Neural cell (in vitro differentiated cells): Measurements from ENCODE around the gene OTOG. TPM values are rescaled to one million over a fixed set of nuclear protein-coding genes. Genes with fewer than 3 reads are reported as not detected.

ENCODE experiments used
- H2AFZ ChIP-seq: fragments of 200-600, 300-800 bp; sonication (generic), shearing (Covaris generic); 2 replicates; pipeline ENCODE4 v1.6.0; 2014; ENCODE audit warnings: low read depth, mild to moderate bottlenecking, antibody characterized with exemption, low read length, moderate library complexity
- H3F3A ChIP-seq: fragments of 200-600 bp; shearing (Covaris generic); 2 replicates; pipeline ENCODE4 v1.6.1; 2016; ENCODE audit warnings: mild to moderate bottlenecking, moderate library complexity, mixed read lengths, antibody characterized with exemption, low read length; ENCODE audit not compliant: insufficient read depth, poor library complexity, severe bottlenecking
- H3K27ac ChIP-seq: fragments of 200-600, 300-800 bp; sonication (generic), shearing (Covaris generic); 2 replicates; pipeline ENCODE4 v1.5.1; 2014; ENCODE audit warnings: mild to moderate bottlenecking, low read length, moderate library complexity
- H3K27me3 ChIP-seq: fragments of 300-800, 200-600 bp; sonication (generic), shearing (Covaris generic); 2 replicates; pipeline ENCODE4 v1.6.0; 2014; ENCODE audit warnings: mild to moderate bottlenecking, low read depth, low read length, moderate library complexity; ENCODE audit not compliant: insufficient read depth
- H3K36me3 ChIP-seq: fragments of 300-800, 200-600 bp; sonication (generic), shearing (Covaris generic); 2 replicates; pipeline ENCODE4 v1.5.1; 2014; ENCODE audit warnings: mild to moderate bottlenecking, antibody characterized with exemption, low read length, moderate library complexity; ENCODE audit not compliant: insufficient read depth
- H3K4me2 ChIP-seq: fragments of 300-800, 200-600 bp; sonication (generic), shearing (Covaris generic); 2 replicates; pipeline ENCODE4 v1.6.0; 2014; ENCODE audit warnings: mild to moderate bottlenecking, low read length
- H3K4me3 ChIP-seq: fragments of 300-800, 200-600 bp; sonication (generic), shearing (Covaris generic); 2 replicates; pipeline ENCODE4 v1.5.1; 2014; ENCODE audit warnings: mild to moderate bottlenecking, low read length, moderate library complexity
- H3K79me2 ChIP-seq: fragments of 200-600 bp; shearing (Covaris generic); replicated peaks from 2 replicates; pipeline ENCODE4 v1.6.0; 2014; ENCODE audit warnings: mild to moderate bottlenecking, low read length, moderate library complexity; ENCODE audit not compliant: insufficient read depth
- H3K9ac ChIP-seq: fragments of 300-800, 200-600 bp; sonication (generic), shearing (Covaris generic); 2 replicates; pipeline ENCODE4 v1.6.1; 2016; ENCODE audit warnings: mild to moderate bottlenecking, low read length, mixed read lengths
- H3K9me2 ChIP-seq: fragments of 200-600 bp; shearing (Covaris generic); 2 replicates; pipeline ENCODE4 v1.6.1; 2016; ENCODE audit warnings: mild to moderate bottlenecking, low read length, mixed read lengths; ENCODE audit not compliant: insufficient read depth
- H3K9me3 ChIP-seq: fragments of 200-600, 300-800 bp; sonication (generic), shearing (Covaris generic); 2 replicates; pipeline ENCODE4 v1.6.1; 2016; ENCODE audit warnings: mild to moderate bottlenecking, mixed run types, low read length, moderate library complexity, mixed read lengths
- H4K20me1 ChIP-seq: fragments of 200-600 bp; shearing (Covaris generic); 2 replicates; pipeline ENCODE4 v1.6.1; 2016; ENCODE audit warnings: mild to moderate bottlenecking, mixed run types; ENCODE audit not compliant: insufficient read depth
- EP300 ChIP-seq: fragments of 450-650 bp; conservative IDR thresholded peaks from 2 replicates; pipeline ENCODE4 v1.6.1; 2014; ENCODE audit warnings: antibody characterized with exemption, mild to moderate bottlenecking, moderate library complexity; ENCODE audit not compliant: poor library complexity, severe bottlenecking
- EZH2 ChIP-seq: fragments of 200-600, 300-800 bp; shearing (Covaris generic), sonication (generic); IDR thresholded peaks from 2 replicates; pipeline ENCODE4 v1.6.1; 2014; ENCODE audit warnings: antibody characterized with exemption, low read length, borderline replicate concordance, mild to moderate bottlenecking; ENCODE audit not compliant: insufficient read depth, poor library complexity, severe bottlenecking
- MXI1 ChIP-seq: fragments of 450-650 bp; conservative IDR thresholded peaks from 2 replicates; pipeline ENCODE4 v1.6.1; 2014; ENCODE audit warnings: antibody characterized with exemption, mild to moderate bottlenecking; ENCODE audit not compliant: poor library complexity, severe bottlenecking
- POLR2AphosphoS5 ChIP-seq: IDR thresholded peaks from 2 replicates; pipeline ENCODE4 v1.6.1; 2012
- RAD21 ChIP-seq: fragments of 450-650 bp; conservative IDR thresholded peaks from 2 replicates; pipeline ENCODE4 v1.6.1; 2014; ENCODE audit warnings: antibody characterized with exemption, mild to moderate bottlenecking, moderate library complexity
- SMC3 ChIP-seq: fragments of 450-650 bp; conservative IDR thresholded peaks from 2 replicates; pipeline ENCODE4 v1.6.1; 2014; ENCODE audit warnings: antibody characterized with exemption, mild to moderate bottlenecking, moderate library complexity; ENCODE audit not compliant: poor library complexity
- TAF1 ChIP-seq: IDR thresholded peaks from 2 replicates; pipeline ENCODE4 v1.6.1; 2012; ENCODE audit warnings: low read depth
- polyA plus RNA-seq: library from polyadenylated mRNA; depleted of rRNA; stranded (reverse); fragments of >200 nt; gene quantifications from 2 replicates; pipeline ENCODE4 v1.2.3, GENCODE V29; 2014
- TF ChIP-seq, protein P1 (sequence below): IDR thresholded peaks from 2 replicates; pipeline ENCODE4 v1.6.1; 2012; ENCODE audit warnings: borderline replicate concordance
- TF ChIP-seq, protein P2 (sequence below): fragments of 450-650 bp; IDR thresholded peaks from 2 replicates; pipeline ENCODE4 v1.5.1; 2014; ENCODE audit warnings: antibody characterized with exemption, mild to moderate bottlenecking, moderate library complexity; ENCODE audit not compliant: poor library complexity, severe bottlenecking

OTOG gene
- polyA plus RNA-seq, 1 donor from 2014 or later: not detected

DNA sequence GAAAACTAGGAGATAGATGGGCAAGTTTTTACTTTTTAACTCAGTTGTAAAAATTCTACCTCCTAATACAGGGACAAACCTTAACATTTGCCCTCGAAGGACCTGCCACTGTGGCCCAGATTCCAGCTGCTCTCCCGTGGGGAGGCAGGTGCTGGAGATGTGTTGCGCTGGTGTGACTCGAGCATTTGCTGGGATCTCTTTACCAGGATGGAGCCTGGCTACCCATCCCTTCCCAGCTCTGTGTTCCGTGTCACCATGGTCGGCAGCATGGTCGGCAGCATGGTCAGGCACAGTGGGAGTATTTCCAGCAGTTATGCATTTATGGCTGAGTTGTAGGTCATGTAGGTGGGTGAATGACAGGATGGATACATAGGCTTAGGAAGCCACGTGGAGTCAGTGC is 41.1 kb downstream of the OTOG start:
- Histone ChIP-seq H3K36me3 (no peaks in the 10 kb centered on the region), H3K27me3 (no peaks in the 10 kb centered on the region), H3F3A (no peaks in the 10 kb centered on the region), H3K9me2 (no peaks in the 10 kb centered on the region), H4K20me1 (no peaks in the 10 kb centered on the region), H3K9ac (no peak overlapping the region), H3K79me2 (no peaks in the 10 kb centered on the region), H3K4me2 (no peak overlapping the region), H3K27ac (no peak overlapping the region), H3K9me3 (no peaks in the 10 kb centered on the region), H2AFZ (no peak overlapping the region), H3K4me3 (no peak overlapping the region)
- no peak for TF ChIP-seq TAF1
- TF ChIP-seq POLR2AphosphoS5: no peak
- TF ChIP-seq, protein P1, sequence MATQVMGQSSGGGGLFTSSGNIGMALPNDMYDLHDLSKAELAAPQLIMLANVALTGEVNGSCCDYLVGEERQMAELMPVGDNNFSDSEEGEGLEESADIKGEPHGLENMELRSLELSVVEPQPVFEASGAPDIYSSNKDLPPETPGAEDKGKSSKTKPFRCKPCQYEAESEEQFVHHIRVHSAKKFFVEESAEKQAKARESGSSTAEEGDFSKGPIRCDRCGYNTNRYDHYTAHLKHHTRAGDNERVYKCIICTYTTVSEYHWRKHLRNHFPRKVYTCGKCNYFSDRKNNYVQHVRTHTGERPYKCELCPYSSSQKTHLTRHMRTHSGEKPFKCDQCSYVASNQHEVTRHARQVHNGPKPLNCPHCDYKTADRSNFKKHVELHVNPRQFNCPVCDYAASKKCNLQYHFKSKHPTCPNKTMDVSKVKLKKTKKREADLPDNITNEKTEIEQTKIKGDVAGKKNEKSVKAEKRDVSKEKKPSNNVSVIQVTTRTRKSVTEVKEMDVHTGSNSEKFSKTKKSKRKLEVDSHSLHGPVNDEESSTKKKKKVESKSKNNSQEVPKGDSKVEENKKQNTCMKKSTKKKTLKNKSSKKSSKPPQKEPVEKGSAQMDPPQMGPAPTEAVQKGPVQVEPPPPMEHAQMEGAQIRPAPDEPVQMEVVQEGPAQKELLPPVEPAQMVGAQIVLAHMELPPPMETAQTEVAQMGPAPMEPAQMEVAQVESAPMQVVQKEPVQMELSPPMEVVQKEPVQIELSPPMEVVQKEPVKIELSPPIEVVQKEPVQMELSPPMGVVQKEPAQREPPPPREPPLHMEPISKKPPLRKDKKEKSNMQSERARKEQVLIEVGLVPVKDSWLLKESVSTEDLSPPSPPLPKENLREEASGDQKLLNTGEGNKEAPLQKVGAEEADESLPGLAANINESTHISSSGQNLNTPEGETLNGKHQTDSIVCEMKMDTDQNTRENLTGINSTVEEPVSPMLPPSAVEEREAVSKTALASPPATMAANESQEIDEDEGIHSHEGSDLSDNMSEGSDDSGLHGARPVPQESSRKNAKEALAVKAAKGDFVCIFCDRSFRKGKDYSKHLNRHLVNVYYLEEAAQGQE: no peak
- no peak for TF ChIP-seq SMC3
- TF ChIP-seq, protein P2, sequence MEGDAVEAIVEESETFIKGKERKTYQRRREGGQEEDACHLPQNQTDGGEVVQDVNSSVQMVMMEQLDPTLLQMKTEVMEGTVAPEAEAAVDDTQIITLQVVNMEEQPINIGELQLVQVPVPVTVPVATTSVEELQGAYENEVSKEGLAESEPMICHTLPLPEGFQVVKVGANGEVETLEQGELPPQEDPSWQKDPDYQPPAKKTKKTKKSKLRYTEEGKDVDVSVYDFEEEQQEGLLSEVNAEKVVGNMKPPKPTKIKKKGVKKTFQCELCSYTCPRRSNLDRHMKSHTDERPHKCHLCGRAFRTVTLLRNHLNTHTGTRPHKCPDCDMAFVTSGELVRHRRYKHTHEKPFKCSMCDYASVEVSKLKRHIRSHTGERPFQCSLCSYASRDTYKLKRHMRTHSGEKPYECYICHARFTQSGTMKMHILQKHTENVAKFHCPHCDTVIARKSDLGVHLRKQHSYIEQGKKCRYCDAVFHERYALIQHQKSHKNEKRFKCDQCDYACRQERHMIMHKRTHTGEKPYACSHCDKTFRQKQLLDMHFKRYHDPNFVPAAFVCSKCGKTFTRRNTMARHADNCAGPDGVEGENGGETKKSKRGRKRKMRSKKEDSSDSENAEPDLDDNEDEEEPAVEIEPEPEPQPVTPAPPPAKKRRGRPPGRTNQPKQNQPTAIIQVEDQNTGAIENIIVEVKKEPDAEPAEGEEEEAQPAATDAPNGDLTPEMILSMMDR: no peak
- TF ChIP-seq EP300: no peak
- TF ChIP-seq EZH2: no peak
- no peak for TF ChIP-seq MXI1
- no peak for TF ChIP-seq RAD21

DNA sequence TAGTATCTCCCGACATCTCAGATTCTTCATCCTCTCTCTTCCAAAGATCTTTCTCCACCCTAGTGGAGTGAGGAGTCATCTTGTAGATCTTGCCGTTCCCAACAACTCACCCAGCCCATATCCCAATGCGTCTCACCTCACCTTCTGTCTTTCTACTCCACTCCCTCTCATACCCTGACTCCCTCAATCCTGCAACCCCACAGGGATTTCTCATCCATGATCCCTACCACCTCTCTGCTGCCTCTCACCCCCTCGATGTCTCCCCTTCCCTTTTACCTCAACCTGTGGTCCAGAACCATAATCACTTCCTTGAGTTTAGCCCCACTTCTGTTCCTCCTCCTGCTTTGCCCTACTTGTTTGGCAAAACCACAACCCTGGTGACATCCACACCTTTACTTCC is 41.7 kb downstream of the OTOG start:
- H3K79me2 ChIP-seq: no peaks in the 10 kb centered on the region
- H4K20me1 ChIP-seq: no peaks in the 10 kb centered on the region
- H3K9me2 ChIP-seq: no peaks in the 10 kb centered on the region
- no peak overlapping the region for H3K4me3 ChIP-seq
- H3K27ac ChIP-seq: no peak overlapping the region
- H3F3A ChIP-seq: no peaks in the 10 kb centered on the region
- TF ChIP-seq SMC3 (no peak), RAD21 (no peak), EZH2 (no peak)
- TF ChIP-seq, protein P2: no peak
- H3K27me3 ChIP-seq: no peaks in the 10 kb centered on the region
- H3K9ac ChIP-seq: no peak overlapping the region
- H3K9me3 ChIP-seq: peaks cover 3% of the 10 kb centered on the region
- no peak overlapping the region for H3K4me2 ChIP-seq
- no peaks in the 10 kb centered on the region for H3K36me3 ChIP-seq
- H2AFZ ChIP-seq: no peak overlapping the region
